Heart right ventricle (tissue), 16 donors: Measurements from ENCODE around the gene MFSD8. TPM values are rescaled to one million over a fixed set of nuclear protein-coding genes. Genes with fewer than 3 reads are reported as not detected.
"Not testable (repeated sequence)": the region's sequence is repeated elsewhere in the genome, so short reads cannot be mapped to it uniquely, and the experiment has no call there.

Experiments
- ATAC-seq, 8 donors: fragments of 200-7000 bp; cut with Tn5 transposase; one replicate each; pipeline ENCODE4 v1.9.1; 2020; ENCODE audit warnings: mild to moderate bottlenecking in 8 of 8, moderate library complexity in 8 of 8, moderate number of reproducible peaks in 1 of 8
- DNase-seq, 2 donors: peaks; one replicate each; pipeline ENCODE4 v3.0.0-alpha.2; 2020
- H3K27ac ChIP-seq, 10 donors: fragments of 200-600 bp; sonication (generic) in 2 of 10; one replicate each; pipeline versions ENCODE4 v1.5.0 to v1.8.0; 2020 to 2022; ENCODE audit warnings: mild to moderate bottlenecking in 3 of 10
- H3K27me3 ChIP-seq, 7 donors: fragments of 200-600 bp; one replicate each; pipeline ENCODE4 v1.8.0; 2021 to 2022; ENCODE audit warnings: mild to moderate bottlenecking in 2 of 7
- H3K36me3 ChIP-seq, 9 donors: fragments of 200-600 bp; sonication (generic) in 1 of 9; one replicate each; pipeline versions ENCODE4 v1.5.0 to v1.8.0; 2020 to 2022; ENCODE audit warnings: mild to moderate bottlenecking in 2 of 9
- H3K4me1 ChIP-seq, 9 donors: fragments of 200-600 bp; sonication (generic) in 1 of 9; one replicate each; pipeline versions ENCODE4 v1.5.0 to v1.8.0; 2020 to 2022; ENCODE audit warnings: mild to moderate bottlenecking in 4 of 9
- H3K4me3 ChIP-seq, 10 donors: fragments of 200-600 bp; sonication (generic) in 2 of 10; one replicate each; pipeline versions ENCODE4 v1.5.0 to v1.8.0; 2020 to 2022; ENCODE audit warnings: mild to moderate bottlenecking in 7 of 10, moderate library complexity in 2 of 10
- H3K9me3 ChIP-seq, 11 donors: fragments of 200-600 bp in 10 of 11; sonication (generic) in 2 of 11; one replicate each; pipeline versions ENCODE4 v1.5.0 to v1.8.0; 2013 to 2022; ENCODE audit warnings: mild to moderate bottlenecking in 2 of 11, control low read depth in 1 of 11, moderate library complexity in 1 of 11
- WGBS, 2 donors: extraction: QIAGEN DNeasy Blood & Tissue Kit; methylation state at CpG; one replicate each; pipeline ENCODE4 v1.1.7; 2013; ENCODE audit warnings: inconsistent platforms in 1 of 2; 5-methylcytosine and 5-hydroxymethylcytosine counted together
- intact Hi-C, 10 donors: fragments of 100-400 bp; cut with DNase I; formaldehyde crosslinking; loops; one replicate each; pipeline versions ENCODE4 v1.11.1 to v1.14.2; 2022
- polyA plus RNA-seq, 2 donors: library from polyadenylated mRNA; stranded (reverse); fragments of 200-250 nt; gene quantifications; one replicate each; pipeline ENCODE4 v1.2.3, GENCODE V29; 2013
- total RNA-seq, 10 donors: library from RNA; stranded (reverse); fragmentation: NEBNext Ultra II Directional in 3 of 10; extraction: Animal tissue kit (Norgen Biotek cat#: 25700) in 3 of 10; gene quantifications; one replicate each; pipeline versions ENCODE4 v1.2.1 to v1.2.4, GENCODE V29; 2021 to 2023
- TF ChIP-seq, protein P1 (sequence below), 9 donors: fragments of 200-600 bp; sonication (generic) in 2 of 9; IDR thresholded peaks; one replicate each; pipeline versions ENCODE4 v1.5.0 to v1.8.0; 2021 to 2022; ENCODE audit warnings: antibody characterized with exemption in 9 of 9, mild to moderate bottlenecking in 5 of 9, moderate library complexity in 1 of 9
- donor health status: Arrhythmogenic right ventricular cardiomyopathy.
- donor health status: ischemic (EF 13 %, LVEDD 7.1; RV severe dilation, severe dysfunction).
- donor health status: healthy with polysubstance abuse.
- donor health status: DM: no; HTN: yes; CAD: no.
- donor health status: DM: no; HTN: no; CAD: no.
- donor health status: ischemic (EF 25% LVEDD 6.9; RV normal size, moderate dysfunction).
- donor health status: ischemic (EF 25% LVEDD 5.7; RV mildly dilated, moderate dysfunction).
- donor health status: healthy.
- donor health status: DM: yes; HTN: yes; CAD: no.
- donor health status: Ischemic cardiomyopathy.
- donor health status: ischemic (EF 35%, LVEDD 5.7; RV mildly dilated, moderate dysfunction).
- donor health status: nonischemic (EF 11% LVEDD 7.7; RV severe dilation, severe dysfunction).
- donor health status: DM: yes; HTN: yes; CAD: no.
- donor health status: PGD.
- donor health status: ischemic (EF 29% LVEDD 5.4; RV normal size, mild dysfunction).
- donor health status: nonischemic (EF 23%, LVEDD 6.1; RV moderate dilation, normal function).

The MFSD8 gene
- total and polyA plus RNA-seq, 12 donors, result 3.7 to 15.0 (median 11.0) TPM

DNA sequence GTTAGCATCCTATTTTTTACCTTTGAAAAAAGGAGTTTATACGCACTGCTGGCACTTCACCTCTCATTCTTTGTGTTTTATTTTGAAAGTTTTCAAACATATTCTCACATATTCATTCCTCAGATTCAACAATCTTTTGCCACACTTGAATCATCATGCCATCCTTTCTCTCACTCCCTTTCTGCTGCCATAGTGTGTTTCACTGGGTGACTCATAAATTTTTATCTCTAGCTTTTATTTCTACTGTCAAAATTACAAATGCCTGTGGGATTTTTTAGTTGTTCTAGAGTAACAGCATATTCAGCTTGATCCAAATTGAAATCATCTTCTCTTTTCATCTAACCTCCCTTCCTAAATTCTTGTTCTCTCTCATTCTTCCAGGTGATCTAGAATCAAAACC lies 28.0 kb downstream of the MFSD8 start:
- TF ChIP-seq, protein P1, sequence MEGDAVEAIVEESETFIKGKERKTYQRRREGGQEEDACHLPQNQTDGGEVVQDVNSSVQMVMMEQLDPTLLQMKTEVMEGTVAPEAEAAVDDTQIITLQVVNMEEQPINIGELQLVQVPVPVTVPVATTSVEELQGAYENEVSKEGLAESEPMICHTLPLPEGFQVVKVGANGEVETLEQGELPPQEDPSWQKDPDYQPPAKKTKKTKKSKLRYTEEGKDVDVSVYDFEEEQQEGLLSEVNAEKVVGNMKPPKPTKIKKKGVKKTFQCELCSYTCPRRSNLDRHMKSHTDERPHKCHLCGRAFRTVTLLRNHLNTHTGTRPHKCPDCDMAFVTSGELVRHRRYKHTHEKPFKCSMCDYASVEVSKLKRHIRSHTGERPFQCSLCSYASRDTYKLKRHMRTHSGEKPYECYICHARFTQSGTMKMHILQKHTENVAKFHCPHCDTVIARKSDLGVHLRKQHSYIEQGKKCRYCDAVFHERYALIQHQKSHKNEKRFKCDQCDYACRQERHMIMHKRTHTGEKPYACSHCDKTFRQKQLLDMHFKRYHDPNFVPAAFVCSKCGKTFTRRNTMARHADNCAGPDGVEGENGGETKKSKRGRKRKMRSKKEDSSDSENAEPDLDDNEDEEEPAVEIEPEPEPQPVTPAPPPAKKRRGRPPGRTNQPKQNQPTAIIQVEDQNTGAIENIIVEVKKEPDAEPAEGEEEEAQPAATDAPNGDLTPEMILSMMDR (IDR thresholded peaks at IDR 0.05), result no peak
- ATAC-seq (no peak), DNase-seq (no peak)
- H3K9me3 ChIP-seq, result no peaks in the 10 kb centered on the region
- intact Hi-C loops, result no loop called here
- no peaks in the 10 kb centered on the region for H3K4me1 ChIP-seq
- 95 to 100% methylated on average over 1 of the region's 1 CpG for WGBS, 2 donors
- no peaks in the 10 kb centered on the region for H3K27me3 ChIP-seq
- no peak overlapping the region for H3K4me3 ChIP-seq
- peaks cover 0 to 44% (median 6%) of the 10 kb centered on the region in 9 donors for H3K36me3 ChIP-seq
- no peak overlapping the region for H3K27ac ChIP-seq

DNA sequence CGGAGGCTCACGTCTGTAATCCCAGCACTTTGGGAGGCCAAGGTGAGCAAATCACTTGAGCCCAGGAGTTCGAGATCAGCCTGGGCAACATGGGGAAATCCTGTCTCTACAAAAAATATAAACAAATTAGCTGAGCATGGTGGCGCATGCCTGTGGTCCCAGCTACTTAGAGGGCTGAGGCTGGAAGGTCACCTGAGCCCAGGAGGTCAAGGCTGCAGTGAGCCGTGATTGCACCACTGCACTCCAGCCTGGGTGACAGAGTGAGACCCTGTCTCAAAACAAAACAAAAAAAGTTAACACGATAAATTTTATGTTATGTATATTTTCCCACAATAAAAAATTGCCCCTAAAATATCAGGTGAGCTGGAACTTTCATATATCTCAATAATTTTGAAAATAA lies 33.1 kb downstream of the MFSD8 start:
- ATAC-seq, H3K27me3 ChIP-seq, H3K4me1 ChIP-seq, H3K9me3 ChIP-seq, intact Hi-C loops, H3K4me3 ChIP-seq, DNase-seq, H3K27ac ChIP-seq: not testable (repeated sequence)
- 78 to 85% methylated on average over 6 of the region's 6 CpGs for WGBS, 2 donors
- peaks cover 0 to 63% (median 16%) of the 10 kb centered on the region in 9 donors for H3K36me3 ChIP-seq

DNA sequence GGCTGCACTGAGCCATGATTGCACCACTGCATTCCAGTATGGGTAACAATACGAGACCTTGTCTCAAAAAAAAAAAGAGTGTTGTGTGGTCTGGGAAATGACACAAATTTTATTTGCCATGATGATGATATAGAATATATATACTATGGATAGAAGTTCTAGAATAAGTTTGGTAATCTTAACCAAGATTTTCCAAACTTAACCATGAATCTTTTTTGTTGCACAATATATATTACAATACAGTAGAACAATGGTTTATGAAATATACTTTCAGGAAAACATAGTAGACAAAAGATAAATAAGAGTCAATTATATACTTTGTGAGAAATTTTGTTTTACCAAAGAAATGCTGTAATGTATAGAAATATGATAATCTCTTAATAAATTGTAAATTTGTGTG lies 34.8 kb downstream of the MFSD8 start:
- Histone ChIP-seq H3K27ac (no peak overlapping the region), H3K4me1 (no peaks in the 10 kb centered on the region), H3K4me3 (no peak overlapping the region), H3K36me3 (peaks cover 0 to 79% (median 17%) of the 10 kb centered on the region in 9 donors), H3K27me3 (no peaks in the 10 kb centered on the region), H3K9me3 (peaks cover 0 to 6% (median 0%) of the 10 kb centered on the region in 11 donors)
- intact Hi-C loops, result no loop called here
- no peak for ATAC-seq
- WGBS, 2 donors, result 96% methylated on average over 1 of the region's 1 CpG
- no peak for DNase-seq
- TF ChIP-seq, protein P1 (IDR thresholded peaks at IDR 0.05), result no peak

DNA sequence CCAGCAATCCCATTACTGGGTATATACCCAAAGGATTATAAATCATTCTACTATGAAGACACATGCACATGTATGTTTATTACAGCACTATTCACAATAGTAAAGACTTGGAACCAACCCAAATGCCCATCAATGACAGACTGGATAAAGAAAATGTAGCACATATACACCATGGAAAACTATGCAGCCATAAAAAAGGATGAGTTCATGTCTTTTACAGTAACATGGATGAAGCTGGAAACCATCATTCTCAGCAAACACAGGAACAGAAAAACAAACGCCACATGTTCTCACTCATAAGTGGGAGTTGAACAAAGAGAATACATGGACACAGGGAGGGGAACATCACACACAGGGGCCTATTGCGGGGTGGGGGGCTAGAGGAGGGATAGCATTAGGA lies 39.3 kb downstream of the MFSD8 start:
- intact Hi-C loops, H3K9me3 ChIP-seq, ATAC-seq, H3K27me3 ChIP-seq, DNase-seq, H3K4me1 ChIP-seq, H3K27ac ChIP-seq, H3K4me3 ChIP-seq: not testable (repeated sequence)
- 98 to 100% methylated on average over 2 of the region's 2 CpGs for WGBS, 2 donors
- peaks cover 0 to 84% (median 25%) of the 10 kb centered on the region in 9 donors for H3K36me3 ChIP-seq

DNA sequence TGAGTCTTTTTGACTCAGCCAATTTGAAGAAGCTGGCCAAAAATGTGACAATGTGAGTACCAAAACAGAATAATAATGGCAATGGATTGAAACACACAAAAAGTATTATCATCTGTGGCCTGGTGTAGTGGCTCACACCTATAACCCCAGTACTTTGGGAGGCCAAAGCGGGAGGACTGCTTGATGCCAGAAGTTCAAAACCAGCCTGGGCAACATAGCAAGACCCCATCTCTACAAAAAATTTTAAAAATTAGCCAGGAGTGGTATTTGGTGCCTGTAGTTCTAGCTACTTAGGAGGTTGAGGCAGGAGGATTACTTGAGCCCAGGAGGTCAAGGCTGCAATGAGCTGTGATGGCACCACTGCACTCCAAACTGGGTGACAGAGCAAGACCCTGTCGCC lies 42.7 kb downstream of the MFSD8 start:
- Histone ChIP-seq H3K27ac (no peak overlapping the region), H3K4me1 (peaks cover 0 to 4% (median 0%) of the 10 kb centered on the region in 9 donors), H3K4me3 (no peak overlapping the region), H3K27me3 (no peaks in the 10 kb centered on the region), H3K9me3 (peaks cover 0 to 6% (median 0%) of the 10 kb centered on the region in 11 donors), H3K36me3 (peaks cover 0 to 83% (median 25%) of the 10 kb centered on the region in 9 donors)
- no peak for DNase-seq
- intact Hi-C loops, result no loop called here
- no peak for ATAC-seq
- 99 to 100% methylated on average over 2 of the region's 2 CpGs for WGBS, 2 donors
- TF ChIP-seq, protein P1 (IDR thresholded peaks at IDR 0.05), result no peak
